Esophagus squamous epithelium (tissue), 5 donors: ENCODE data around the gene TTC28. TPM values are rescaled to one million over a fixed set of nuclear protein-coding genes. Genes with fewer than 3 reads are reported as not detected.

ENCODE experiments used
- DNase-seq: peaks from one replicate; lab custom pipeline; 2025; lab: John Stamatoyannopoulos, UW
- H3K27ac ChIP-seq, 4 donors: fragments of 200-600 bp; sonication (generic); one replicate each; pipeline ENCODE4 v1.5.1; 2016 to 2019; ENCODE audit warnings: mild to moderate bottlenecking in 1 of 4
- H3K27me3 ChIP-seq, 4 donors: fragments of 200-600 bp; sonication (generic); 1 replicate in 3 of 4; 2 replicates in 1 of 4; pipeline versions ENCODE4 v1.5.1 to v1.6.0; 2017 to 2021; ENCODE audit warnings: antibody characterized with exemption in 1 of 4
- H3K36me3 ChIP-seq, 3 donors: fragments of 200-600 bp; sonication (generic); one replicate each; pipeline ENCODE4 v1.5.1; 2016 to 2019
- H3K4me1 ChIP-seq, 3 donors: fragments of 200-600 bp; sonication (generic); one replicate each; pipeline ENCODE4 v1.5.1; 2017 to 2019
- H3K4me3 ChIP-seq, 4 donors: fragments of 200-600 bp; sonication (generic); 1 replicate in 3 of 4; 2 replicates in 1 of 4; pipeline ENCODE4 v1.5.1; 2016 to 2019; ENCODE audit warnings: mild to moderate bottlenecking in 2 of 4, moderate library complexity in 1 of 4
- H3K9me3 ChIP-seq, 3 donors: fragments of 200-600 bp; sonication (generic); one replicate each; pipeline ENCODE4 v1.5.1; 2016 to 2019
- POLR2A ChIP-seq, 4 donors: fragments of 450-650 bp; IDR thresholded peaks; one replicate each; pipeline ENCODE4 v1.6.1; 2017; ENCODE audit warnings: antibody characterized with exemption in 4 of 4, mild to moderate bottlenecking in 4 of 4, moderate library complexity in 3 of 4
- WGBS, 2 donors: methylation state at CpG; one replicate each; pipeline ENCODE4 v1.1.5; 2018; 5-methylcytosine and 5-hydroxymethylcytosine counted together
- intact Hi-C: fragments of 100-400 bp; cut with DNase I; formaldehyde crosslinking; loops from one replicate; pipeline ENCODE4 v1.15.0; 2022
- total RNA-seq, 4 donors: library from RNA; depleted of rRNA; stranded (reverse); fragments of >200 nt; gene quantifications; one replicate each; pipeline ENCODE4 v1.1.0, GENCODE V29; 2016
- TF ChIP-seq, protein P1 (sequence below), 6 experiments: fragments of 450-650 bp in 4 of 6; fragments of 200-600 bp in 2 of 6; sonication (generic) in 2 of 6; IDR thresholded peaks; one replicate each; pipeline ENCODE4 v1.5.1; 2016 to 2019; ENCODE audit warnings: antibody characterized with exemption in 6 of 6, mild to moderate bottlenecking in 4 of 6, moderate library complexity in 4 of 6
- donor health status: DM: yes; HTN: yes; CAD: no.

The TTC28 gene
- total RNA-seq, 4 donors from 2014 or later: 6.0 to 21.4 (median 7.7) TPM

DNA sequence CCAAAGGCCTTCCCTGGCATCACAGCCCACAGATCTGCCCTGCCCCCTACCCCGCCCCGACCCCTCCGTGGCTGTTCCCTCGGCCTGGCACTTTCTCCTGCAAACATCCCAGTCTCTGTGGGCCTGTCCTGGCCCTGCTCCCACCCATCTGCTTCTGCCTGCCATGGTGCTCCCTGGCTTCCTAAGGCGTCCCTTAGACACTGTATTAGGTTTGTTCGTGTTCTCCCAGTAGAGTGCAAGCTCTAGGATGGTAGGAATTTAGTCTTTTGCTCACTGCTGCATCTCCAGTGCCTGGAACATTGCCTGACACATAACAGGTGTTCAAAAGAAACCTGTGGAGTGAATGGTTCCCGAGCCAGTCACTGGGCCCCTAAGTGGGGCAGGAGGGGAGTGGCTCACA, 690.9 kb downstream of the TTC28 start:
- H3K9me3 ChIP-seq: no peaks in the 10 kb centered on the region
- no peak overlapping the region for H3K27ac ChIP-seq
- intact Hi-C loops: no loop called here
- H3K36me3 ChIP-seq: peaks cover 0 to 96% (median 3%) of the 10 kb centered on the region in 3 donors
- H3K4me1 ChIP-seq: peaks cover 2 to 12% (median 4%) of the 10 kb centered on the region in 3 donors
- H3K4me3 ChIP-seq: no peak overlapping the region
- WGBS, 2 donors: 85 to 96% methylated on average over 4 of the region's 7 CpGs
- TF ChIP-seq POLR2A (IDR thresholded peaks at IDR 0.05): no peak
- TF ChIP-seq, protein P1, sequence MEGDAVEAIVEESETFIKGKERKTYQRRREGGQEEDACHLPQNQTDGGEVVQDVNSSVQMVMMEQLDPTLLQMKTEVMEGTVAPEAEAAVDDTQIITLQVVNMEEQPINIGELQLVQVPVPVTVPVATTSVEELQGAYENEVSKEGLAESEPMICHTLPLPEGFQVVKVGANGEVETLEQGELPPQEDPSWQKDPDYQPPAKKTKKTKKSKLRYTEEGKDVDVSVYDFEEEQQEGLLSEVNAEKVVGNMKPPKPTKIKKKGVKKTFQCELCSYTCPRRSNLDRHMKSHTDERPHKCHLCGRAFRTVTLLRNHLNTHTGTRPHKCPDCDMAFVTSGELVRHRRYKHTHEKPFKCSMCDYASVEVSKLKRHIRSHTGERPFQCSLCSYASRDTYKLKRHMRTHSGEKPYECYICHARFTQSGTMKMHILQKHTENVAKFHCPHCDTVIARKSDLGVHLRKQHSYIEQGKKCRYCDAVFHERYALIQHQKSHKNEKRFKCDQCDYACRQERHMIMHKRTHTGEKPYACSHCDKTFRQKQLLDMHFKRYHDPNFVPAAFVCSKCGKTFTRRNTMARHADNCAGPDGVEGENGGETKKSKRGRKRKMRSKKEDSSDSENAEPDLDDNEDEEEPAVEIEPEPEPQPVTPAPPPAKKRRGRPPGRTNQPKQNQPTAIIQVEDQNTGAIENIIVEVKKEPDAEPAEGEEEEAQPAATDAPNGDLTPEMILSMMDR (IDR thresholded peaks at IDR 0.05): no peak
- DNase-seq: no peak
- no peaks in the 10 kb centered on the region for H3K27me3 ChIP-seq

DNA sequence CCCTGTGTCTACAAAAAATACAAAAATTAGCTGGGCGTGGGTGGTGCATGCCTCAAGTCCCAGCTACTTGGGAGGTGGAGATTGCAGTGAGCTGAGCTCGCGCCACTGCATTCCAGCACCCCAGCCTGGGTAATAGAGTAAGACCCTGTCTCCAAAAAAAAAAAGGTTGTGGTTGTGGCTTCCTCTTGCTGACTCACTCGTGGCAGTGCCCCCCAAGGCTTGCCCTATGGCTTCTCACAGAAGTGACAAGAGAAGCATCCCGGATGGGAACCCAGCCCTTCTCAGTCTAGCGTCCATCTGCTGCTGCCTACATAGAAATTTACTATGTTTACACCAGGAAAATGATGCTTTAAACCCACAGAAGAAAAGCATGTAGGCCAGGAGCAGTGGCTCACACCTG, 692.1 kb downstream of the TTC28 start:
- Histone ChIP-seq H3K27me3 (no peaks in the 10 kb centered on the region), H3K36me3 (peaks cover 0 to 96% (median 3%) of the 10 kb centered on the region in 3 donors), H3K27ac (no peak overlapping the region), H3K9me3 (no peaks in the 10 kb centered on the region), H3K4me3 (no peak overlapping the region), H3K4me1 (peaks cover 2 to 12% (median 4%) of the 10 kb centered on the region in 3 donors)
- intact Hi-C loops: no loop called here
- TF ChIP-seq, protein P1 (IDR thresholded peaks at IDR 0.05): no peak
- no peak for TF ChIP-seq POLR2A (IDR thresholded peaks at IDR 0.05)
- DNase-seq: no peak
- WGBS, 2 donors: 70 to 85% methylated on average over 2 to 5 of the region's 6 CpGs

DNA sequence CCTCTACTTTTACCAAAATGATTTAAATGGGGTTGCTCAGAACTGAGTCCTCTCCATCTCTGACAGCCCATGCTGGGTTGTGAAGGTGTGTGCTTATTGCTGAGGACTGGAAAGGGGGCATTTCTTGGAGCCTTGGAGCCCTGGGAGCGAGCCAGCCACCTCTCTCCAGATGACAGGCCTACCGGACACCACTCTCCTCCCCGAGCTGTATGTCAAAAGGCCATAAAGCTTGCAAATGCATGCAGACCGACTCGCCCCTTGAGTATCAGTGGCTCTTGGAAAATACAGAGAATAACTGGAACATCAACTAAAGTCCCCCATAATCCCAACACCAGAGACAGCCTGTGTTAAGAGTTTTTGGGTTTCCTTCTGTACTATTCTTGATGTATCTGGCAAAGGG, 692.7 kb downstream of the TTC28 start:
- no peaks in the 10 kb centered on the region for H3K9me3 ChIP-seq
- peaks cover 0 to 96% (median 3%) of the 10 kb centered on the region in 3 donors for H3K36me3 ChIP-seq
- no peak overlapping the region for H3K4me3 ChIP-seq
- no peak for TF ChIP-seq POLR2A (IDR thresholded peaks at IDR 0.05)
- WGBS, 2 donors: 94 to 100% methylated on average over 1 to 2 of the region's 5 CpGs
- H3K27me3 ChIP-seq: no peaks in the 10 kb centered on the region
- H3K4me1 ChIP-seq: peaks cover 2 to 12% (median 4%) of the 10 kb centered on the region in 3 donors
- intact Hi-C loops: no loop called here
- no peak for DNase-seq
- no peak overlapping the region for H3K27ac ChIP-seq

DNA sequence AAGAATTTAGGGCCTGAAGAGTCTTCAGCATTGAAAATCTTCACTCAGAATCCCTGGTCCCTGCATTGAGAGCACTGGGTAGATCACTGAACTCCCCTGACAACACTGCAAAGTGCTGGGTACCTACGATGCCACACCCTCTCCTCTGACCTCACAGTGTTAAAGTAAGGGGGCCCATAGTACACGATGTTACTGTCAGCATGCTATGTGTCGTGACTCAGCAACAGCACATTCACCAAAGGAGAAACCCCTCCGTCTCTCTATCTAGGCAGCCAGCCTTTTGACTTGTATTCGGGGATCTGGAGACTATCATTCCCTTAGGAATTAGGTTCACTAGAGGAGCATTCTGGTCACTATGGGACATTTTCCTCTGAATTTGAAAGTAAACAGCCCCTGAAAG, 693.2 kb downstream of the TTC28 start:
- WGBS, 2 donors: 78 to 94% methylated on average over 3 to 5 of the region's 5 CpGs
- Histone ChIP-seq H3K4me1 (peaks cover 2 to 10% (median 3%) of the 10 kb centered on the region in 3 donors), H3K9me3 (no peaks in the 10 kb centered on the region), H3K27ac (no peak overlapping the region), H3K4me3 (no peak overlapping the region), H3K27me3 (no peaks in the 10 kb centered on the region), H3K36me3 (peaks cover 0 to 98% (median 3%) of the 10 kb centered on the region in 3 donors)
- no peak for DNase-seq
- TF ChIP-seq POLR2A (IDR thresholded peaks at IDR 0.05): no peak
- TF ChIP-seq, protein P1 (IDR thresholded peaks at IDR 0.05): no peak
- intact Hi-C loops: no loop called here

DNA sequence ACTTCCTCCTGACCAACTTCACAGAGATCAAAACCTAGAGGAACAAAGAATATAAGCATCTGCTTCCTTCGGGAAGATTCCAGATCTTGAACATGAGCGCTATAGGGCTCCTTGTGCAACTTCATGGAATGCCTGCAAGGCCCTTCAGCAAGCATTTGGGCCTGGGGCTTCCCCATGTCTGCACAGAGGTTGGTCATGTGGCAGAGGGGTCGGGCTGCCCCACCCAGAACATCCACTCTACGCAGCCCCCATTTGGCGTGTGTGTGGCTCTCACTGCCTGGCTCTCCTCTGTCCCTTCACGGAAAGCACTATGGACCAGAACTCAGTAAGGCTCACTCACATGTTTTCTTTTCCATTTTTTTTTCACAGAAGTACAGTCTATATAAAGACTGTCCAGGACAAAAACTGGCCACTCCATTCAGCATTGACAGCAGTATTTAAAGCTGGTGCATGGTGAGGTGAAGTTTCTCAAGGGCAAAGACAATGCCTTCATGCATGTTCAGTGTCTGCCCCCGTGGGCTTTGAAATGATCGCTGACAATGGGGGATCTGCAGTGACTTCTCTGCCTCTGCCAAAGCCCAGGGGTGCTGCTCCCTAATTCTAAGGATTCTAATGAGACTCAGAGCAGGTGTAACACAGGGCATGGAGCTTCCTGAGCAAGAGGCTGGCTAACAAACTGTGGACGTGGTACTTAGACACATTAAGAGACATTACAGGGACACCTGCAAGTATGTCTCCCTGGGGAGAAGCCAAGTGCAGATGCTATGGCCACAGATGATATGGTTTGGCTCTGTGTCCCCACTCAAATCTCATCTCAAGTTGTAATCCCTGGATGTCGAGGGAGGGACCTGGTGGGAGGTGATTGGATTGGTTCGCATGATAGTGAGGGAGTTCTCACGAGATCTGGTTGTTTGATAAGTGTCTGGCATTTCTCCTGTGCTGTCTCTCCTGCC, 694.0 kb downstream of the TTC28 start:
- no peak for DNase-seq
- Histone ChIP-seq H3K27me3 (no peaks in the 10 kb centered on the region), H3K4me1 (peaks cover 0 to 3% (median 0%) of the 10 kb centered on the region in 3 donors), H3K9me3 (no peaks in the 10 kb centered on the region), H3K27ac (no peak overlapping the region), H3K4me3 (no peak overlapping the region), H3K36me3 (peaks cover 0 to 92% (median 3%) of the 10 kb centered on the region in 3 donors)
- 86% methylated on average over 9 of the region's 12 CpGs for WGBS, 2 donors
- intact Hi-C loops: no loop called here
- TF ChIP-seq, protein P1 (IDR thresholded peaks at IDR 0.05): no peak
- TF ChIP-seq POLR2A (IDR thresholded peaks at IDR 0.05): no peak
